HEK293 (cell line): ENCODE results near the gene AHCY.
A peak's percentile ranks its signal among the peaks of the same experiment; 100 is the strongest.

Experiments used
- CTCF ChIA-PET: fragments of 350-600 bp; formaldehyde crosslinking; extraction: SDS; loops from one replicate; lab custom pipeline; 2021; ENCODE audit warnings: antibody characterized with exemption; lab: Yijun Ruan, JAX
- POLR2A ChIA-PET: fragments of 300-600 bp; formaldehyde crosslinking; extraction: SDS; loops from one replicate; lab custom pipeline; 2020; ENCODE audit warnings: antibody characterized with exemption, inconsistent platforms; lab: Yijun Ruan, JAX
- H3K27ac ChIP-seq: fragments of 200-500 bp; sonication (Bioruptor generic); 2 replicates; pipeline ENCODE4 v1.5.1; 2014; ENCODE audit warnings: low read depth, low read length, control low read depth, inconsistent platforms; ENCODE audit errors: extremely low read depth
- H3K36me3 ChIP-seq, 2 experiments: fragments of 200-500 bp in 1 of 2; sonication (Bioruptor generic) in 1 of 2; 1 replicate in 1 of 2; 2 replicates in 1 of 2; pipeline ENCODE4 v1.5.1; 2014 to 2017; ENCODE audit warnings: inconsistent platforms in 2 of 2, low read length in 2 of 2; ENCODE audit not compliant: control insufficient read depth in 2 of 2, insufficient read depth in 1 of 2
- H3K4me1 ChIP-seq: fragments of 200-500 bp; sonication (Bioruptor generic); 2 replicates; pipeline ENCODE4 v1.5.1; 2014; ENCODE audit warnings: mild to moderate bottlenecking, low read length, inconsistent platforms; ENCODE audit not compliant: control insufficient read depth, insufficient read depth
- H3K4me3 ChIP-seq: 2 replicates; pipeline ENCODE4 v1.5.1; 2011; ENCODE audit warnings: low read depth, mild to moderate bottlenecking, control low read depth, low read length, moderate library complexity
- H3K9me3 ChIP-seq: fragments of 200-500 bp; sonication (Bioruptor generic); 2 replicates; pipeline ENCODE4 v1.5.1; 2014; ENCODE audit warnings: low read depth, low read length, inconsistent platforms; ENCODE audit not compliant: control insufficient read depth, insufficient read depth
- BCL6B ChIP-seq: fragments of 450-650 bp; formaldehyde crosslinking; IDR thresholded peaks from 2 replicates; pipeline ENCODE4 v1.5.1; 2017; ENCODE audit warnings: missing biosample characterization, missing genetic modification characterization
- MZF1 ChIP-seq: fragments of 450-650 bp; formaldehyde crosslinking; IDR thresholded peaks from 2 replicates; pipeline ENCODE4 v1.5.1; 2017; ENCODE audit warnings: missing biosample characterization, missing genetic modification characterization, borderline replicate concordance
- OVOL3 ChIP-seq: fragments of 450-650 bp; formaldehyde crosslinking; IDR thresholded peaks from 2 replicates; pipeline ENCODE4 v1.5.1; 2016; ENCODE audit warnings: missing biosample characterization, missing genetic modification characterization
- PRDM10 ChIP-seq: fragments of 450-650 bp; formaldehyde crosslinking; IDR thresholded peaks from 2 replicates; pipeline ENCODE4 v1.5.1; 2016; ENCODE audit warnings: missing biosample characterization, missing genetic modification characterization
- PRDM2 ChIP-seq: fragments of 450-650 bp; formaldehyde crosslinking; IDR thresholded peaks from 2 replicates; pipeline ENCODE4 v1.5.1; 2016; ENCODE audit warnings: missing biosample characterization, missing genetic modification characterization, borderline replicate concordance
- SP2 ChIP-seq: fragments of 450-650 bp; formaldehyde crosslinking; IDR thresholded peaks from 2 replicates; pipeline ENCODE4 v1.5.1; 2016; ENCODE audit warnings: missing biosample characterization, missing genetic modification characterization
- ZBTB11 ChIP-seq: fragments of 450-650 bp; formaldehyde crosslinking; conservative IDR thresholded peaks from 2 replicates; pipeline ENCODE4 v1.5.1; 2016; ENCODE audit warnings: low read depth, missing biosample characterization, missing genetic modification characterization
- ZIC2 ChIP-seq: fragments of 450-650 bp; formaldehyde crosslinking; IDR thresholded peaks from 2 replicates; pipeline ENCODE4 v1.5.1; 2016; ENCODE audit warnings: missing biosample characterization, missing genetic modification characterization
- ZNF16 ChIP-seq: fragments of 450-650 bp; formaldehyde crosslinking; IDR thresholded peaks from 2 replicates; pipeline ENCODE4 v1.5.1; 2016; ENCODE audit warnings: low read depth, missing biosample characterization, missing genetic modification characterization
- ZNF184 ChIP-seq: fragments of 450-650 bp; IDR thresholded peaks from 2 replicates; pipeline ENCODE4 v1.5.1; 2018; ENCODE audit warnings: missing biosample characterization, mild to moderate bottlenecking, missing genetic modification characterization
- ZNF239 ChIP-seq: fragments of 450-650 bp; formaldehyde crosslinking; IDR thresholded peaks from 2 replicates; pipeline ENCODE4 v1.5.1; 2016; ENCODE audit warnings: missing biosample characterization, missing genetic modification characterization
- ZNF24 ChIP-seq: fragments of 450-650 bp; formaldehyde crosslinking; IDR thresholded peaks from 2 replicates; pipeline ENCODE4 v1.5.1; 2016; ENCODE audit warnings: missing biosample characterization, missing genetic modification characterization
- ZNF341 ChIP-seq: fragments of 450-650 bp; formaldehyde crosslinking; IDR thresholded peaks from 2 replicates; pipeline ENCODE4; 2016; ENCODE audit warnings: low read depth, missing biosample characterization, missing genetic modification characterization
- ZNF416 ChIP-seq: fragments of 450-650 bp; formaldehyde crosslinking; IDR thresholded peaks from 2 replicates; pipeline ENCODE4 v1.5.1; 2016; ENCODE audit warnings: missing biosample characterization, missing genetic modification characterization
- ZNF513 ChIP-seq: fragments of 450-650 bp; IDR thresholded peaks from 2 replicates; pipeline ENCODE4 v1.5.1; 2018; ENCODE audit warnings: missing biosample characterization, missing genetic modification characterization
- ZNF529 ChIP-seq: fragments of 450-650 bp; formaldehyde crosslinking; IDR thresholded peaks from 2 replicates; pipeline ENCODE4 v1.5.1; 2017; ENCODE audit warnings: missing genetic modification characterization, missing biosample characterization; ENCODE audit not compliant: insufficient replicate concordance
- ZNF549 ChIP-seq: fragments of 450-650 bp; IDR thresholded peaks from 2 replicates; pipeline ENCODE4 v1.5.1; 2018; ENCODE audit warnings: missing biosample characterization, missing genetic modification characterization, mild to moderate bottlenecking, inconsistent platforms, moderate library complexity
- ZNF792 ChIP-seq: fragments of 450-650 bp; formaldehyde crosslinking; IDR thresholded peaks from 2 replicates; pipeline ENCODE4 v1.5.1; 2016; ENCODE audit warnings: missing biosample characterization, missing genetic modification characterization
- ZSCAN30 ChIP-seq: fragments of 450-650 bp; IDR thresholded peaks from 2 replicates; pipeline ENCODE4 v1.5.1; 2018; ENCODE audit warnings: missing biosample characterization, mild to moderate bottlenecking, missing genetic modification characterization, moderate library complexity

The AHCY gene

GRCh38 chr20:34300256-34300806 is 2.8 kb downstream of the AHCY start (continued):
- peak; percentile 51; the same call in 1 of the 2 replicates for TF ChIP-seq ZNF24
- TF ChIP-seq ZNF341 (tag by site-specific recombination) = peak; percentile 65; the same call in 1 of the 2 replicates
- TF ChIP-seq, all 188 proteins: peak for 26

- Histone ChIP-seq H3K9me3 (no peaks in the 10 kb centered on the region), H3K27ac (no peak overlapping the region), H3K4me1 (peaks cover 16% of the 10 kb centered on the region), H3K36me3 (peaks cover 0 to 43% of the 10 kb centered on the region in 2 experiments; a peak in 1 of 3 replicates), H3K4me3 (no peak overlapping the region)
- CTCF ChIA-PET = interaction anchor here (1.0 kb wide), 1 partner anchor 13 kb away, joined by 3 read pairs; no protein-coding TSS in a partner anchor
- POLR2A ChIA-PET = interaction anchor here (1.0 kb wide), 1 partner anchor 13 kb away, joined by 3 read pairs; no protein-coding TSS in a partner anchor
- TF ChIP-seq PRDM10 (tag by site-specific recombination) = no peak
- TF ChIP-seq BCL6B (tag by site-specific recombination) = no peak
- no peak for TF ChIP-seq ZBTB11 (tag by site-specific recombination)
- TF ChIP-seq ZNF239 (tag by site-specific recombination) = no peak
- TF ChIP-seq ZNF529 = no peak
- TF ChIP-seq ZNF184 (tag by site-specific recombination) = no peak
- no peak for TF ChIP-seq ZNF549 (tag by site-specific recombination)
- TF ChIP-seq ZNF513 (tag by site-specific recombination) = no peak
- no peak for TF ChIP-seq MZF1 (tag by site-specific recombination)
- TF ChIP-seq ZNF16 (tag by site-specific recombination) = no peak
- TF ChIP-seq OVOL3 (tag by site-specific recombination) = no peak
- TF ChIP-seq ZIC2 (tag by site-specific recombination) = peak; percentile 37; the same call in 1 of the 2 replicates
- TF ChIP-seq ZNF792 (tag by site-specific recombination) = no peak
- no peak for TF ChIP-seq SP2
- no peak for TF ChIP-seq PRDM2 (tag by site-specific recombination)
- TF ChIP-seq ZNF416 (tag by site-specific recombination) = no peak
- TF ChIP-seq ZSCAN30 (tag by site-specific recombination) = no peak
Measured at GRCh38 chr20:34299556-34300255, 3.4 kb downstream of the AHCY start.
